Karpas-422 (cell line): ENCODE measurements around the gene C22orf42. TPM values are rescaled to one million over a fixed set of nuclear protein-coding genes. Genes with fewer than 3 reads are reported as not detected.
"Not testable (repeated sequence)": the region's sequence is repeated elsewhere in the genome, so short reads cannot be mapped to it uniquely, and the experiment has no call there.

ENCODE experiments used
- DNase-seq: peaks from one replicate; pipeline ENCODE4 v3.0.0-alpha.2; 2015
- H2AFZ ChIP-seq: fragments of 200-600 bp; sonication (generic); 2 replicates; pipeline ENCODE4 v1.6.1; 2014; ENCODE audit warnings: antibody characterized with exemption, low read length, mixed read lengths
- H3K27ac ChIP-seq: fragments of 200-600 bp; sonication (generic); 2 replicates; pipeline ENCODE4 v1.5.1; 2014; ENCODE audit warnings: mild to moderate bottlenecking, low read length, moderate library complexity
- H3K27me3 ChIP-seq: fragments of 200-600 bp; sonication (generic); 2 replicates; pipeline ENCODE4 v1.6.1; 2014; ENCODE audit warnings: low read length, mixed read lengths
- H3K36me3 ChIP-seq: fragments of 200-600 bp; sonication (generic); 2 replicates; pipeline ENCODE4 v1.6.1; 2014; ENCODE audit warnings: low read length, mixed read lengths; ENCODE audit not compliant: insufficient read depth
- H3K4me1 ChIP-seq: fragments of 200-600 bp; sonication (generic); 2 replicates; pipeline ENCODE4 v1.6.1; 2014; ENCODE audit warnings: mild to moderate bottlenecking, low read length, mixed read lengths
- H3K4me2 ChIP-seq: fragments of 200-600 bp; sonication (generic); 2 replicates; pipeline ENCODE4 v1.6.1; 2014; ENCODE audit warnings: low read length, low read depth, mild to moderate bottlenecking; ENCODE audit not compliant: poor library complexity, severe bottlenecking
- H3K4me3 ChIP-seq: fragments of 200-600 bp; sonication (generic); 2 replicates; pipeline ENCODE4 v1.5.1; 2014; ENCODE audit warnings: mild to moderate bottlenecking, antibody characterized with exemption, low read length, mixed read lengths
- H3K79me2 ChIP-seq: fragments of 200-600 bp; sonication (generic); 2 replicates; pipeline ENCODE4 v1.6.1; 2014; ENCODE audit warnings: mild to moderate bottlenecking, low read length, mixed read lengths
- H3K9ac ChIP-seq: fragments of 200-600 bp; sonication (generic); 2 replicates; pipeline ENCODE4 v1.6.0; 2014; ENCODE audit warnings: low read length
- H3K9me2 ChIP-seq: fragments of 200-600 bp; sonication (generic), shearing (Covaris generic); replicated peaks from 2 replicates; pipeline ENCODE4 v1.6.0; 2014; ENCODE audit warnings: mild to moderate bottlenecking, low read length, moderate library complexity; ENCODE audit not compliant: insufficient read depth
- H3K9me3 ChIP-seq: fragments of 300-700, 200-600 bp; sonication (generic); 2 replicates; pipeline ENCODE4 v1.6.1; 2014; ENCODE audit warnings: low read length, mixed read lengths
- H4K20me1 ChIP-seq: fragments of 200-600 bp; sonication (generic); 2 replicates; pipeline ENCODE4 v1.6.1; 2014; ENCODE audit warnings: mild to moderate bottlenecking, antibody characterized with exemption, low read length, low read depth; ENCODE audit not compliant: insufficient read depth
- total RNA-seq: library from RNA; depleted of rRNA; stranded (reverse); fragments of >200 nt; shearing (Covaris generic); gene quantifications from 2 replicates; pipeline ENCODE4 v1.2.3, GENCODE V29; 2014; ENCODE audit warnings: low replicate concordance

The C22orf42 gene
- total RNA-seq, 1 experiment from 2014 or later, result not detected

DNA sequence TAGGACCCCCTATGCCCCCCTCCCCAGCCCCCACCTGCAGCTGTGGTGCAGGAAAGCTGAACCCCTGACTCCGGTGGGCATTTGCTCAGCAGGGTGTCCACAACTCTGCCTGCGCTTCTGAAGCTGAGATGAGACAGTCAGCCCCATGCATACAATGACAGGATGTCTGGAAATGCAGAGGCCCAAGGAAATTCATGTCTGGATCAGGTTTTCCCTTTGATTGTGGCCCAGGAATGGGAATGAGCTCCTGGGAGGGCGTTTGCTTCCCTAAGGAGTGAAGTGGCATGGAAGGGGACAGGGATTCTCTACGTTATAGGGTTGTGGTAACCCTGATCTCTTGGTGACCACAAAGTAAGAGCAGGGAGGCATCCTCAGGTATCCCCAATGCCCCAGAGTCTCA is 22.2 kb downstream of the C22orf42 start:
- not testable (repeated sequence) for H3K9me3 ChIP-seq, H3K36me3 ChIP-seq, H3K4me2 ChIP-seq, H3K79me2 ChIP-seq, H4K20me1 ChIP-seq, H3K9ac ChIP-seq, H3K27me3 ChIP-seq, H2AFZ ChIP-seq, H3K4me3 ChIP-seq, DNase-seq, H3K9me2 ChIP-seq, H3K27ac ChIP-seq
- H3K4me1 ChIP-seq, result peaks cover 12% of the 10 kb centered on the region

DNA sequence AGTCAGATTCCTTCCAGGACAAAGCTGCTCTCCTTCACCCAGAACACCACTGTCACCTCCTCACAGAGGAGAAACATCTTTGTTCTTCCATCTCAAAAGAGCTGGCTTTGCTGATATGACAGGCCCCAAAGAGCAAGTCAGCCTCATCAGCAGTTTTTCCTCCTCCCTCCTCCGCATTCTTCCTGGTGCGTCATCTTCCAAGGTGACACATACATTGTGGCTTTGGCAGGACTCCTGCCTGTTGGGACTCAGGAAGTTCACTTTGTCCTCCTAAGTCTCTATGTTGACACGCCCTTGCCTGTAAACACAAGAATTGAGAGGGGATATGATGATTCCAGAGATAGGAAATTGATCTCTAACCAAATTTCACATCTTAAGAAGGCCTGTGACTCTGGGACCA is 23.1 kb downstream of the C22orf42 start:
- H3K9me2 ChIP-seq, H3K36me3 ChIP-seq, H3K4me2 ChIP-seq, H2AFZ ChIP-seq, H3K4me3 ChIP-seq, H3K27ac ChIP-seq, DNase-seq, H3K9me3 ChIP-seq, H4K20me1 ChIP-seq, H3K27me3 ChIP-seq, H3K9ac ChIP-seq, H3K79me2 ChIP-seq: not testable (repeated sequence)
- peaks cover 12% of the 10 kb centered on the region for H3K4me1 ChIP-seq

DNA sequence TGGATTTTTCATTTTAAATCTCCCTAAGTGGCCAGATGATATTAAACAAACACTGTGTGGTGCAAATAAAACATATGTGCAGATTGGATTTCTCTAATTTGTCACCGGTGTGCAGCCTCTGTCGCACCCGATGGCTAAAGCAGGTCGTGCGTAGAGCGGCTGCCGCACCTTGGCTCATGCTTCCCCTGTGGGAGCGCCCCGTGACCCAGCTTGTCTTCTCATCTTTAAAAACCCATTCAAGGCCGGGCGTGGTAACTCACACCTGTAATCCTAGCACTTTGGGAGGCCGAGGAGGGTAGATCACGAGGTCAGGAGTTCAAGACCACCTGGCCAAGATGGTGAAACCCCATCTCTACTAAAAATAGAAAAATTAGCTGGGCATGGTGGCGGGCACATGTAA is 24.3 kb downstream of the C22orf42 start:
- not testable (repeated sequence) for H3K4me2 ChIP-seq, H3K9me3 ChIP-seq, DNase-seq, H3K27me3 ChIP-seq, H3K27ac ChIP-seq, H3K79me2 ChIP-seq, H3K9ac ChIP-seq, H2AFZ ChIP-seq, H3K9me2 ChIP-seq, H3K36me3 ChIP-seq, H4K20me1 ChIP-seq, H3K4me3 ChIP-seq
- H3K4me1 ChIP-seq, result peaks cover 12% of the 10 kb centered on the region

DNA sequence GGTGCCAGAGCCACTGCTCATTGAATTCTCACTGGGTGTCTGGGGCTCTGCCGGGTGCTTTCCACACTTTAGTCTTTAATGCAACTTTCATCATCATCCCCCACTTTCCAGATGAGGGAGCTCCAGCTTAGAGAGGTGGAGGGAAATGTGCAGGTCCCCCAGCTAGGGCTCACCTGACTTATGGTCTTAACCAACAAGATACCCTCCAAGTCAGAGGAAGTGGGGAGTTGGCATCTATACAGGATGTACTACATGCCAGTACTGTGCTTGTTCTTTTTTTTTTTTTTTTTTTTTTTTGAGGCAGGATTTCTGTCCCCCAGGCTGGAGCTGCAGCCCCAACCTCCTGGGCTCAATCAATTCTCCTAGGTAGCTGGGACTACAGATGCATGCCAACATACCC is 26.3 kb downstream of the C22orf42 start:
- Histone ChIP-seq H3K27me3 (no peaks in the 10 kb centered on the region), H3K9ac (no peak overlapping the region), H3K9me3 (no peaks in the 10 kb centered on the region), H3K79me2 (no peaks in the 10 kb centered on the region), H3K4me3 (no peak overlapping the region), H2AFZ (no peak overlapping the region), H3K27ac (no peak overlapping the region), H3K9me2 (no peaks in the 10 kb centered on the region), H3K36me3 (no peaks in the 10 kb centered on the region), H3K4me2 (no peak overlapping the region), H4K20me1 (no peaks in the 10 kb centered on the region), H3K4me1 (peaks cover 3% of the 10 kb centered on the region)
- DNase-seq, result no peak

DNA sequence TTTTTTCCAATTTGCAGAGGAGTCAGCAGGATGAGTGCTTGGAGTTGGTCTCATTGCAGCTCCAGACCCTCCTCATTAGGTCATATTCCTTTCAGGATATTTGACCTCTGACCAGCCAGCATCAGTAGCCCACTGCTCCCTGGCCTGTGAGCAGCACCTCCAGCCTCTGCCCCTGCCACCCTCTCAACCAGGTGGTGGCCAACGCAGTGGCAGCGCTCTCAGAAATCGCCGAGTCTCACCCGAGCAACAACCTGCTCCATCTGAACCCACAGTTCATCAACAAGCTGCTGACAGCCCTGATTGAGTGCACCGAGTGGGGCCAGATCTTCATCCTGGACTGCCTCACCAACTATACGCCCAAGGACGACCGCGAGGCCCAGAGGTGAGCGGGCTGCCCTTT is 27.0 kb downstream of the C22orf42 start:
- no peak overlapping the region for H2AFZ ChIP-seq
- H3K36me3 ChIP-seq, result no peaks in the 10 kb centered on the region
- no peak overlapping the region for H3K27ac ChIP-seq
- H3K79me2 ChIP-seq, result no peaks in the 10 kb centered on the region
- no peaks in the 10 kb centered on the region for H4K20me1 ChIP-seq
- H3K4me3 ChIP-seq, result no peak overlapping the region
- no peaks in the 10 kb centered on the region for H3K9me2 ChIP-seq
- DNase-seq, result no peak
- H3K9me3 ChIP-seq, result no peaks in the 10 kb centered on the region
- no peaks in the 10 kb centered on the region for H3K4me1 ChIP-seq
- H3K9ac ChIP-seq, result no peak overlapping the region
- H3K27me3 ChIP-seq, result no peaks in the 10 kb centered on the region
- no peak overlapping the region for H3K4me2 ChIP-seq

DNA sequence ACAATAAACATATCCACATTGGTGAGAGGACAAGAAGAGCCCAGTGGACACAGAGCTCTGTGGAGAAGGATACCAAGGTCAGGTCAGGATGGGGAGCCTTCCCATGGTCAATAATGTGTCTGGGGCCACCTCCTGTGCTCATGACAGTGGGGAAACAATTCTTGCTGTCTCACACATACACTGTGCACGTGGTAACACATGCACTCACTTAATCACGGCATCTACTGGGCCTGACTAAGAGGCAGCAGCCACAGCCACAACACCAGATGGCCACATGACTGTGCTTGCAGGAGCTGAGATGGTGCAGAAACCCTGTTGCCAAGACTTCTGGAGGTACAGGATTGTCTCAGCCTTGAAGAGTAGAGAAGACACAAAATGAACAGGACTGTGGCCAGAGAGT is 28.6 kb downstream of the C22orf42 start:
- no peak overlapping the region for H3K4me2 ChIP-seq
- H3K27me3 ChIP-seq, result no peaks in the 10 kb centered on the region
- H3K4me3 ChIP-seq, result no peak overlapping the region
- H2AFZ ChIP-seq, result no peak overlapping the region
- no peaks in the 10 kb centered on the region for H4K20me1 ChIP-seq
- H3K9me2 ChIP-seq, result no peaks in the 10 kb centered on the region
- no peaks in the 10 kb centered on the region for H3K79me2 ChIP-seq
- no peaks in the 10 kb centered on the region for H3K36me3 ChIP-seq
- H3K4me1 ChIP-seq, result no peaks in the 10 kb centered on the region
- no peak overlapping the region for H3K27ac ChIP-seq
- no peak for DNase-seq
- no peaks in the 10 kb centered on the region for H3K9me3 ChIP-seq
- H3K9ac ChIP-seq, result no peak overlapping the region

DNA sequence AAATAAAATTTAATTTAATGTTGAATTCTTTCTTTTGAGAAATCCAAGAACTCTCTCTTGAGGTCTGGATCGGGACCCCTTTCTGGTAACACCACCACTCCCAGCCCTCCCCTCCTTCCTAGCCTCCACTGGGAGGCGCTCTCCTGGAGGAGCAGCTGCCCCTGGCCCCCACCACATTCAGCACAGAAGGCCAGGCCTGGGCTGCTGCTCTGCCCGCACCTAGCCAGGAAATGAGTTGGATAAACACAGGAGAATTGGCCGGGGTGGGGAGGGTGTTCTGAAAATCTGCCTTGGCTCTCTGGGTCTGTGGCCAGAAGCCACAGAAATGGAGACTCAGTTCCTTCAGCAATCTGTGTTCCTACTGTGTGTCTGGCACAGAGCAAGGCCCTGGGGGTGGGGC is 31.2 kb downstream of the C22orf42 start:
- no peaks in the 10 kb centered on the region for H3K9me3 ChIP-seq
- no peaks in the 10 kb centered on the region for H3K27me3 ChIP-seq
- H3K4me2 ChIP-seq, result no peak overlapping the region
- H4K20me1 ChIP-seq, result no peaks in the 10 kb centered on the region
- H3K36me3 ChIP-seq, result no peaks in the 10 kb centered on the region
- no peak overlapping the region for H2AFZ ChIP-seq
- H3K79me2 ChIP-seq, result no peaks in the 10 kb centered on the region
- H3K9ac ChIP-seq, result no peak overlapping the region
- no peak for DNase-seq
- H3K4me3 ChIP-seq, result no peak overlapping the region
- H3K9me2 ChIP-seq, result no peaks in the 10 kb centered on the region
- no peaks in the 10 kb centered on the region for H3K4me1 ChIP-seq
- H3K27ac ChIP-seq, result no peak overlapping the region

DNA sequence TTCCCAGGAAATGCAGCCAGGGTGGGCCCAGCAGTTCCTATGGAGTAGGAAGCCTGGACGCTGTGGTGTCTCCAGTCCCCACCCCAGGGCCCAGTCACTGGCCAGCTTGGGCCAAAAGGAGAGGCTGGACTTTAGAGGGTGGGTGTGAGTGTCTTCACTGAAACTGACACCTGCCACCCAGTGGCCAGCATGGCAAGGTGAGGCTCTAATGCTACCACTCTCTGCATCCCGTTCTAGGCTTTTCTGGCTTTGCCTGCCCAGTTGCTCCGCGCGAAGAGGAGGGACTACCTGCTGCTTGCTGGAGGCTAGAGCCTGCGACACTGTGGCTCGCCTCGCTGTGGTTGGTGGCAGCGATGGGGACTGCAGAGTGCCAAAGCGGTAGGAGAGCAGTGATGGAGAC is 35.4 kb downstream of the C22orf42 start:
- Histone ChIP-seq H3K36me3 (no peaks in the 10 kb centered on the region), H3K4me2 (no peak overlapping the region), H2AFZ (no peak overlapping the region), H3K27me3 (no peaks in the 10 kb centered on the region), H3K79me2 (no peaks in the 10 kb centered on the region), H4K20me1 (no peaks in the 10 kb centered on the region), H3K4me3 (no peak overlapping the region), H3K4me1 (no peaks in the 10 kb centered on the region), H3K9me3 (no peaks in the 10 kb centered on the region), H3K9ac (no peak overlapping the region), H3K27ac (no peak overlapping the region), H3K9me2 (no peaks in the 10 kb centered on the region)
- no peak for DNase-seq

DNA sequence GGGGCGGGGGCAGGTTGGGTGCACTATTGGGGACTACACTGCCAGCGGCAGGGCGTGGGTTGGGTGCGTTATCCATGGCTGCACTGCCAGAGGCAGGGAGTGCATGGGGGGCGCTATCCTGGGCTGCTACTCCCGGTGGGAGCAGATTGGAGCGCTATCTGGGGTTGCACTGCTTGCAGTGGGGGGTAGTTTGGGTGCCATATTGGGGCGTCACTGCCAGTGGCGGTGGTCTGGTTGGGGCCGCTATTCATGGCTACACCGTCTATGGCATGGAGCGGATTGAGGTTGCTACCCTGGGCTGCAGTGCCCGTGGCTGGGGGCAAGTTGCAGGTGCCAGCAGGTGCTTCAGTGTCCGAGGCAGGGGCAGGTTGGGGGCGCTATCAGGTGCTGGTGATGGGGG is 36.2 kb downstream of the C22orf42 start:
- Histone ChIP-seq H3K9ac (no peak overlapping the region), H2AFZ (no peak overlapping the region)

More for the DNA sequence above, 36.2 kb downstream of the C22orf42 start:
- Histone ChIP-seq H3K36me3 (no peaks in the 10 kb centered on the region), H3K4me1 (no peaks in the 10 kb centered on the region), H3K4me3 (no peak overlapping the region), H3K9me3 (no peaks in the 10 kb centered on the region), H4K20me1 (no peaks in the 10 kb centered on the region), H3K9me2 (no peaks in the 10 kb centered on the region), H3K4me2 (no peak overlapping the region), H3K27me3 (no peaks in the 10 kb centered on the region), H3K27ac (no peak overlapping the region), H3K79me2 (no peaks in the 10 kb centered on the region)
- no peak for DNase-seq
